Tibial artery (tissue), 4 donors: Measurements from ENCODE around the gene KCNA1.
"Not testable (repeated sequence)": the region's sequence is repeated elsewhere in the genome, so short reads cannot be mapped to it uniquely, and the experiment has no call there.

ENCODE experiments used
- DNase-seq, 2 donors: peaks; one replicate each; pipeline ENCODE4 v3.0.0-alpha.2; 2019
- H3K27ac ChIP-seq, 2 donors: fragments of 200-600 bp; sonication (generic) in 1 of 2; 1 replicate in 1 of 2; 2 replicates in 1 of 2; pipeline ENCODE4 v1.5.1; 2018 to 2019; ENCODE audit warnings: mild to moderate bottlenecking in 1 of 2
- H3K27me3 ChIP-seq, 2 donors: fragments of 200-600 bp; sonication (generic) in 1 of 2; one replicate each; pipeline versions ENCODE4 v1.5.1 to v1.6.0; 2016 to 2019
- H3K36me3 ChIP-seq, 3 donors: fragments of 200-600 bp; sonication (generic) in 2 of 3; one replicate each; pipeline ENCODE4 v1.5.1; 2016 to 2019; ENCODE audit warnings: mild to moderate bottlenecking in 2 of 3
- H3K4me1 ChIP-seq, 4 donors: fragments of 200-600 bp; sonication (generic) in 2 of 4; 1 replicate in 3 of 4; 2 replicates in 1 of 4; pipeline ENCODE4 v1.5.1; 2016 to 2019
- H3K4me3 ChIP-seq, 2 donors: fragments of 200-600 bp; sonication (generic) in 1 of 2; 1 replicate in 1 of 2; 2 replicates in 1 of 2; pipeline ENCODE4 v1.5.1; 2018 to 2019; ENCODE audit warnings: mild to moderate bottlenecking in 2 of 2
- H3K9me3 ChIP-seq, 3 donors: fragments of 200-600 bp; sonication (generic) in 1 of 3; one replicate each; pipeline ENCODE4 v1.5.1; 2016 to 2019
- intact Hi-C: fragments of 100-400 bp; cut with DNase I; formaldehyde crosslinking; loops from one replicate; pipeline ENCODE4 v1.15.0; 2023; ENCODE audit warnings: low total_unique reads
- TF ChIP-seq, protein P1 (sequence below), 2 experiments: fragments of 200-600 bp in 1 of 2; fragments of 450-650 bp in 1 of 2; IDR thresholded peaks; one replicate each; pipeline ENCODE4 v1.5.1; 2017 to 2019; ENCODE audit warnings: antibody characterized with exemption in 2 of 2, mild to moderate bottlenecking in 1 of 2, moderate library complexity in 1 of 2

The KCNA1 gene

DNA sequence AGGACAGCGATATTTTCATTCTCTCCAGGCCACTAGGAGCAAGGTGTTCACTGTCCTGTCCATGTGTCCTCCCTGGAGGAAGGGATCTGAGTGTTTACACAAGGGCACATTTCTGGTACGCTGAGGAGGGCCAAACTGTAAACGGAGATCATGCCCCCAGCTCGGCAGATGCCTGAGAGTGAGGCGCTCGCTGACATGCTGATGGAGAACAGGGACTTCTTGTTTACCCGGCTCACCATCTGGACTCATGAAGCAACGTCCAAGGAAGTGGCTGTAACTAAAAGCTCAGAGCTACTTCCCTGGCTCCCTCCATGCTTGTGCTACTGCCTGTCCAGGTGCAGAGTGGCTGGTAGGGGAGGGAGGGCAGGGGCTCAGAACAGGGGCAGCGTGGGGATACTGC is 43.4 kb upstream of the KCNA1 start:
- Histone ChIP-seq H3K27me3 (peaks cover 0 to 41% of the 10 kb centered on the region in 2 donors), H3K36me3 (no peaks in the 10 kb centered on the region), H3K27ac (no peak overlapping the region), H3K9me3 (no peaks in the 10 kb centered on the region), H3K4me1 (no peaks in the 10 kb centered on the region), H3K4me3 (no peak overlapping the region)
- DNase-seq: no peak
- TF ChIP-seq, protein P1, sequence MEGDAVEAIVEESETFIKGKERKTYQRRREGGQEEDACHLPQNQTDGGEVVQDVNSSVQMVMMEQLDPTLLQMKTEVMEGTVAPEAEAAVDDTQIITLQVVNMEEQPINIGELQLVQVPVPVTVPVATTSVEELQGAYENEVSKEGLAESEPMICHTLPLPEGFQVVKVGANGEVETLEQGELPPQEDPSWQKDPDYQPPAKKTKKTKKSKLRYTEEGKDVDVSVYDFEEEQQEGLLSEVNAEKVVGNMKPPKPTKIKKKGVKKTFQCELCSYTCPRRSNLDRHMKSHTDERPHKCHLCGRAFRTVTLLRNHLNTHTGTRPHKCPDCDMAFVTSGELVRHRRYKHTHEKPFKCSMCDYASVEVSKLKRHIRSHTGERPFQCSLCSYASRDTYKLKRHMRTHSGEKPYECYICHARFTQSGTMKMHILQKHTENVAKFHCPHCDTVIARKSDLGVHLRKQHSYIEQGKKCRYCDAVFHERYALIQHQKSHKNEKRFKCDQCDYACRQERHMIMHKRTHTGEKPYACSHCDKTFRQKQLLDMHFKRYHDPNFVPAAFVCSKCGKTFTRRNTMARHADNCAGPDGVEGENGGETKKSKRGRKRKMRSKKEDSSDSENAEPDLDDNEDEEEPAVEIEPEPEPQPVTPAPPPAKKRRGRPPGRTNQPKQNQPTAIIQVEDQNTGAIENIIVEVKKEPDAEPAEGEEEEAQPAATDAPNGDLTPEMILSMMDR (IDR thresholded peaks at IDR 0.05): no peak
- intact Hi-C loops: no loop called here

DNA sequence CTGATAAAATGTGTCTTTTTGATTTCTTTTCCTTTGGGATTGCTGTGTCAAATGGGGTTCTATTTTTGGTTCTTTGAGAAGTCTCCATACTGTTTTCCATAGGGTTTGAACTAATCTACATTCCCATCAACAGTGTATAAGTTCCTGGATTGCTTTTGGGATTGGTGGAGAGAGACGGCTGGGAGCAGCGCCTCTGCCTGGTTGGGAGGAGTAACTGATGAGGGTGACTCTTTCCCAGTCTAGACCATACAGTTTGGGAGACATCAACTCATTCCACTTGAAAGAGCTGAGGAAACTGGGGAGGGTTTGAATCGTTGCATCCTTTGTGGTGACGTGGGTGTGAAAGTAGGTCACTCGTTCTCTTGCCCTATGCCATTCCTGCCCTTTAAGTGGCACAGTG is 42.3 kb upstream of the KCNA1 start:
- DNase-seq: no peak
- Histone ChIP-seq H3K36me3 (no peaks in the 10 kb centered on the region), H3K27me3 (peaks cover 0 to 46% of the 10 kb centered on the region in 2 donors), H3K4me1 (no peaks in the 10 kb centered on the region), H3K4me3 (no peak overlapping the region), H3K27ac (no peak overlapping the region), H3K9me3 (no peaks in the 10 kb centered on the region)
- TF ChIP-seq, protein P1 (IDR thresholded peaks at IDR 0.05): no peak
- intact Hi-C loops: no loop called here

DNA sequence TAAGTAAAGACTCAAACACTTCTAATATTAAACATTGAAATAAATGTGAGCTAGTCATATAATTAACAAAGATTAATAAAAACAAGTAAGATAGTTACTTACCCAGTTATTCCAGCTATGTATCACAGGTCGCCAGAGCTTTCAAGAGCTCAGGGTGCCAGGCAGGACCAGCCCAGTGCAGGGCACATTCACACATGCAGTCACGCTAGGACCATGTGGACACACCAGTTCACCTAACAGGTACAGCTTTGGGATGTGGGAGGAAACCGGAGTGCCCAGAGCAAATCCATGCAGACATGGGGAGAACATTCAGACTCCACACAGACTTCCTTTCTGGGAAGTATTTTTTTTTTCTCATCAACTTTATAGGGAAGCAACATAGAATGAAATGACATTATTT is 39.3 kb upstream of the KCNA1 start:
- DNase-seq: no peak
- Histone ChIP-seq H3K27me3 (peaks cover 0 to 41% of the 10 kb centered on the region in 2 donors), H3K27ac (no peak overlapping the region), H3K4me3 (no peak overlapping the region), H3K9me3 (no peaks in the 10 kb centered on the region), H3K4me1 (no peaks in the 10 kb centered on the region), H3K36me3 (no peaks in the 10 kb centered on the region)
- intact Hi-C loops: no loop called here
- TF ChIP-seq, protein P1 (IDR thresholded peaks at IDR 0.05): no peak

DNA sequence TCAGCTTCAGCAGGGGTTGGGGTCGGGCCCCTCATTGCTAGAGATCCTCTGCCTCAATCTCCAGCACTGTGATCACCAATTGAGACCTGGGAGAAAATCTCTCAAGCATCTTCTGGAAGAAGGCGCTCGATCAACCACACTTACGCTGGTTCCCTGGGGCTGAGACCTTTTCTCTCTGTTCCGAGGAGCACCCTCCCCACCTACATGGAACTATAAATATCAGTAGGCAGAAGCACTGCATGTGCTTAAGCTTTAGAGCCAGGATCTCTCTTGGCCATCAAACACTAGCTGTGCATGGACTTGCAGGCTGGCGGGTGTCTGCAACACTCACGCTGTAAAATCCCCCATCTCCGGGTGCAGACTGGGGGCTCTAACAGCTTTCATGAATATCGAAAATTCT is 38.2 kb upstream of the KCNA1 start:
- intact Hi-C loops: no loop called here
- H3K9me3 ChIP-seq: no peaks in the 10 kb centered on the region
- peaks cover 0 to 30% of the 10 kb centered on the region in 2 donors for H3K27me3 ChIP-seq
- H3K36me3 ChIP-seq: no peaks in the 10 kb centered on the region
- H3K4me3 ChIP-seq: no peak overlapping the region
- no peak for DNase-seq
- TF ChIP-seq, protein P1 (IDR thresholded peaks at IDR 0.05): no peak
- H3K27ac ChIP-seq: no peak overlapping the region
- no peaks in the 10 kb centered on the region for H3K4me1 ChIP-seq

DNA sequence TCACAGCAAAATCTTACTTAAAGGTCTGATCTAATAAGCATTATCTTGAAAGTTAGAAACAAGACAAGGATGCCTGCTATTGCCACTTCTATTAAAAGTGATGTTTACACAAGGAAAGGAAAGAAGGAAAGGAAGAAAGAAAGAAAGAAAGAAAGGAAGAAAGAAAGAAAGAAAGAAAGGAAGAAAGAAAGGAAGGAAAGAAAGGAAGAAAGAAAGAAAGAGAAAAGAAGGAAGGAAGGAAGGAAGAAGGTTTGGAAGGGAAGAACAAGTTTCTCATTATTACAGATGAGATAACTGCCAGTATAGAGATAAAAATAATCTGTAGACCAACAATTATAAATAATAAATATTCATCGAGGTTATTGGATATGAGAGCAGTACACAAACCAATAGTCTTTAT is 35.8 kb upstream of the KCNA1 start:
- intact Hi-C loops: no loop called here
- TF ChIP-seq, protein P1 (IDR thresholded peaks at IDR 0.05): no peak
- Histone ChIP-seq H3K27me3 (peaks cover 0 to 18% of the 10 kb centered on the region in 2 donors), H3K9me3 (no peaks in the 10 kb centered on the region), H3K27ac (no peak overlapping the region), H3K36me3 (no peaks in the 10 kb centered on the region), H3K4me1 (no peaks in the 10 kb centered on the region), H3K4me3 (no peak overlapping the region)
- no peak for DNase-seq

DNA sequence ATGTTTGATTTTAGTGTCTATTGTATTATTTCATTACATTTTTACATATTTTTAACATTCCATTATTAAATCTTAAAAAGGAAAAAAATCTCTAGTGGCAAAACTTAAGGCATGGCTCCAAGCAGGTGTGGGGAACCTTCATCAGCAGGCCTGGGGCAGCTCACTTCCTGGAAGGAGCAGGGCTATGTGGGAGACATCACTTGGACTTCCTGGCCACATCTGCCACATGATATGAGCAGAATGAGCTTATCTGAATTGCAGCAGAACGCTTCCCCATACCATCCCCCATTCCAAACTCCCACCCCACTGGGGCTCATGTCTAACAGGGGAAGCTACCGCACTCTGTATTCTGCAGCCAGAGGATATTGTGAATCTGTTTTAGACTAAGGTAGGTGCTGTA is 35.0 kb upstream of the KCNA1 start:
- intact Hi-C loops: no loop called here
- H3K4me3 ChIP-seq: no peak overlapping the region
- H3K9me3 ChIP-seq: no peaks in the 10 kb centered on the region
- peaks cover 0 to 16% of the 10 kb centered on the region in 2 donors for H3K27me3 ChIP-seq
- no peak for DNase-seq
- H3K4me1 ChIP-seq: no peaks in the 10 kb centered on the region
- no peaks in the 10 kb centered on the region for H3K36me3 ChIP-seq
- TF ChIP-seq, protein P1 (IDR thresholded peaks at IDR 0.05): no peak
- no peak overlapping the region for H3K27ac ChIP-seq

DNA sequence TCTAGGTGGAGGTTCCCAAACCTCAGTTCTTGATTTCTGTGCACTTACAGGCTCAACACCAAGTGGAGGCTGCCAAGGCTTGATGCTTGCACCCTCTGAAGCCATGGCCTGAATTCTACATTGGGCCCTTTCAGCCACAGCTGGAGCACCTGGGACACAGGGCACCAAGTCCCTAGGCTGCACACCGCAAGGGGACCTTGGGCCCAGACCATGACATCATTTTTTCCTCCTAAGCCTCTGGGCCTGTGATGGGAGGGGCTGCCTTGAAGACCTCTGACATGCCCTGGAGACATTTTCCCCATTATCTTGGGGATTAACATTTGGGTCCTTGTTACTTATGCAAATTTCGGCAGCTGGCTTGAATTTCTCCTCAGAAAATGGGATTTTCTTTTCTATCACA is 30.2 kb upstream of the KCNA1 start:
- H3K9me3 ChIP-seq, intact Hi-C loops, H3K36me3 ChIP-seq, H3K4me3 ChIP-seq, H3K27ac ChIP-seq, H3K4me1 ChIP-seq, H3K27me3 ChIP-seq, DNase-seq: not testable (repeated sequence)
